DOHH2 (cell line): Measurements from ENCODE around the gene ACAN.
"Not testable (repeated sequence)": the region's sequence is repeated elsewhere in the genome, so short reads cannot be mapped to it uniquely, and the experiment has no call there.

ENCODE experiments used
- H3F3A ChIP-seq: fragments of 200-600 bp; sonication (generic), shearing (Covaris generic); 2 replicates; pipeline ENCODE4 v1.6.0; 2016; ENCODE audit warnings: antibody characterized with exemption, mild to moderate bottlenecking; ENCODE audit not compliant: control insufficient read depth, insufficient read depth
- H3K27ac ChIP-seq: fragments of 200-600 bp; sonication (generic); 2 replicates; pipeline ENCODE4 v1.5.1; 2014; ENCODE audit warnings: low read depth, mild to moderate bottlenecking, low read length, moderate library complexity
- H3K27me3 ChIP-seq: fragments of 200-600 bp; sonication (generic); 2 replicates; pipeline ENCODE4 v1.6.1; 2014; ENCODE audit warnings: mild to moderate bottlenecking, low read length, mixed read lengths; ENCODE audit not compliant: control insufficient read depth
- H3K36me3 ChIP-seq: fragments of 200-600 bp; sonication (generic); 2 replicates; pipeline ENCODE4 v1.6.1; 2014; ENCODE audit warnings: mild to moderate bottlenecking, low read length, moderate library complexity, mixed read lengths; ENCODE audit not compliant: control insufficient read depth
- H3K4me1 ChIP-seq: fragments of 200-600 bp; sonication (generic); 2 replicates; pipeline ENCODE4 v1.6.1; 2014; ENCODE audit warnings: mild to moderate bottlenecking, low read length, mixed read lengths; ENCODE audit not compliant: control insufficient read depth
- H3K4me2 ChIP-seq: fragments of 200-600 bp; sonication (generic); 2 replicates; pipeline ENCODE4 v1.6.0; 2014; ENCODE audit warnings: mild to moderate bottlenecking, low read length, moderate library complexity
- H3K4me3 ChIP-seq: fragments of 200-600 bp; sonication (generic); 2 replicates; pipeline ENCODE4 v1.5.1; 2014; ENCODE audit warnings: mild to moderate bottlenecking, low read length, mixed read lengths
- H3K79me2 ChIP-seq: fragments of 200-600 bp; sonication (generic); 2 replicates; pipeline ENCODE4 v1.6.1; 2014; ENCODE audit warnings: mild to moderate bottlenecking, low read length, mixed read lengths; ENCODE audit not compliant: control insufficient read depth
- H3K9me2 ChIP-seq: fragments of 200-600 bp; sonication (generic); replicated peaks from 2 replicates; pipeline ENCODE4 v1.6.1; 2014; ENCODE audit warnings: mild to moderate bottlenecking, low read length, mixed read lengths; ENCODE audit not compliant: control insufficient read depth
- H3K9me3 ChIP-seq: fragments of 200-600 bp; sonication (generic); 2 replicates; pipeline ENCODE4 v1.6.1; 2014; ENCODE audit warnings: antibody characterized with exemption, low read length, mixed read lengths; ENCODE audit not compliant: control insufficient read depth, insufficient read depth
- H4K20me1 ChIP-seq: fragments of 200-600 bp; sonication (generic); 2 replicates; pipeline ENCODE4 v1.6.0; 2014; ENCODE audit warnings: low read depth, mild to moderate bottlenecking, antibody characterized with exemption, low read length, moderate library complexity; ENCODE audit not compliant: control insufficient read depth, insufficient read depth
- CTCF ChIP-seq: fragments of 200-600 bp; sonication (generic); IDR thresholded peaks from one replicate; pipeline ENCODE4 v1.5.1; 2014; ENCODE audit warnings: antibody characterized with exemption, mild to moderate bottlenecking, low read depth, low read length; ENCODE audit not compliant: poor library complexity, severe bottlenecking
- EZH2phosphoT487 ChIP-seq: fragments of 200-600 bp; sonication (generic); IDR thresholded peaks from 2 replicates; pipeline ENCODE4 v1.6.1; 2017; ENCODE audit warnings: borderline replicate concordance, mild to moderate bottlenecking, antibody characterized with exemption, low read length, moderate library complexity, mixed read lengths

The ACAN gene

GRCh38 chr15:88920186-88920891 is 117.1 kb downstream of the ACAN start:
- Histone ChIP-seq H3K4me2 (no peak overlapping the region), H3K4me3 (no peak overlapping the region), H3K36me3 (no peaks in the 10 kb centered on the region), H3F3A (no peaks in the 10 kb centered on the region), H3K9me3 (no peaks in the 10 kb centered on the region), H3K9me2 (no peaks in the 10 kb centered on the region), H3K27me3 (peaks cover 37% of the 10 kb centered on the region), H4K20me1 (no peaks in the 10 kb centered on the region), H3K27ac (no peak overlapping the region), H3K79me2 (no peaks in the 10 kb centered on the region), H3K4me1 (no peaks in the 10 kb centered on the region)
- TF ChIP-seq EZH2phosphoT487 (no peak), CTCF (no peak)

GRCh38 chr15:88920892-88921435 is 117.7 kb downstream of the ACAN start:
- H3K27me3 ChIP-seq: peaks cover 37% of the 10 kb centered on the region
- not testable (repeated sequence) for H3K9me2 ChIP-seq, H3K27ac ChIP-seq, H3K4me1 ChIP-seq, H3K36me3 ChIP-seq, H3K79me2 ChIP-seq, H3F3A ChIP-seq, H4K20me1 ChIP-seq, H3K4me3 ChIP-seq, H3K4me2 ChIP-seq, H3K9me3 ChIP-seq
